Neuronal stem cell (in vitro differentiated cells): ENCODE data around the gene CRK.
"Not testable (repeated sequence)": the region's sequence is repeated elsewhere in the genome, so short reads cannot be mapped to it uniquely, and the experiment has no call there.

Experiments used
- DNase-seq: peaks from one replicate; pipeline ENCODE4 v3.0.0-alpha.2; 2013; ENCODE audit warnings: low spot score
- H2AFZ ChIP-seq: one replicate; pipeline ENCODE4 v1.6.1; 2013; ENCODE audit warnings: mild to moderate bottlenecking, low read length, inconsistent platforms
- H2AK5ac ChIP-seq: 2 replicates; pipeline ENCODE4 v1.6.1; 2013; ENCODE audit warnings: low read depth, mild to moderate bottlenecking, inconsistent platforms, low read length, moderate library complexity, mixed read lengths
- H2BK120ac ChIP-seq: 2 replicates; pipeline ENCODE4 v1.6.1; 2013; ENCODE audit warnings: low read depth, mild to moderate bottlenecking, inconsistent platforms, low read length, moderate library complexity, mixed read lengths
- H2BK12ac ChIP-seq: one replicate; pipeline ENCODE4 v1.6.1; 2013; ENCODE audit warnings: low read length, inconsistent platforms
- H2BK15ac ChIP-seq: 2 replicates; pipeline ENCODE4 v1.6.1; 2013; ENCODE audit warnings: mild to moderate bottlenecking, low read length, inconsistent platforms, mixed read lengths
- H2BK5ac ChIP-seq: one replicate; pipeline ENCODE4 v1.6.1; 2013; ENCODE audit warnings: inconsistent platforms, mild to moderate bottlenecking, low read length, moderate library complexity
- H3K14ac ChIP-seq: one replicate; pipeline ENCODE4 v1.6.1; 2013; ENCODE audit warnings: low read length, inconsistent platforms
- H3K18ac ChIP-seq: 2 replicates; pipeline ENCODE4 v1.6.1; 2013; ENCODE audit warnings: low read length, inconsistent platforms
- H3K23ac ChIP-seq: 2 replicates; pipeline ENCODE4 v1.6.1; 2013; ENCODE audit warnings: low read depth, mild to moderate bottlenecking, mixed read lengths, low read length, inconsistent platforms; ENCODE audit not compliant: poor library complexity
- H3K27ac ChIP-seq: replicated peaks from 3 replicates; pipeline ENCODE4 v1.5.1; 2013; ENCODE audit warnings: low read length, inconsistent platforms
- H3K27me3 ChIP-seq, 3 experiments: 2 replicates each; pipeline ENCODE4 v1.6.1; 2013; ENCODE audit warnings: low read length in 3 of 3, mild to moderate bottlenecking in 2 of 3, inconsistent platforms in 1 of 3, low read depth in 1 of 3, mixed read lengths in 1 of 3, moderate library complexity in 1 of 3; ENCODE audit not compliant: control insufficient read depth in 3 of 3, insufficient read depth in 3 of 3
- H3K36me3 ChIP-seq, 2 donors: replicated peaks in 1 of 2; 2 replicates each; pipeline ENCODE4 v1.6.1; 2013; ENCODE audit warnings: low read length in 2 of 2; ENCODE audit not compliant: control insufficient read depth in 2 of 2, insufficient read depth in 2 of 2
- H3K4ac ChIP-seq: 2 replicates; pipeline ENCODE4 v1.6.1; 2013; ENCODE audit warnings: inconsistent platforms, mild to moderate bottlenecking, low read length, moderate library complexity
- H3K4me1 ChIP-seq, 2 donors: 1 replicate in 1 of 2; 2 replicates in 1 of 2; pipeline ENCODE4 v1.6.1; 2013; ENCODE audit warnings: low read length in 2 of 2, low read depth in 1 of 2; ENCODE audit not compliant: control insufficient read depth in 2 of 2, insufficient read depth in 1 of 2
- H3K4me2 ChIP-seq: one replicate; pipeline ENCODE4 v1.6.1; 2013; ENCODE audit warnings: mild to moderate bottlenecking, low read length, inconsistent platforms; ENCODE audit not compliant: insufficient read depth, poor library complexity, severe bottlenecking
- H3K4me3 ChIP-seq, 2 donors: 2 replicates each; pipeline ENCODE4 v1.5.1; 2013; ENCODE audit warnings: low read length in 2 of 2, mild to moderate bottlenecking in 2 of 2, inconsistent platforms in 1 of 2, moderate library complexity in 1 of 2
- H3K79me1 ChIP-seq: one replicate; pipeline ENCODE4 v1.6.1; 2013; ENCODE audit warnings: low read depth, mild to moderate bottlenecking, inconsistent platforms, low read length, moderate library complexity
- H3K9ac ChIP-seq: one replicate; pipeline ENCODE4 v1.6.1; 2013; ENCODE audit warnings: mild to moderate bottlenecking, low read depth, low read length, inconsistent platforms; ENCODE audit not compliant: poor library complexity
- H3K9me3 ChIP-seq, 2 donors: replicated peaks in 1 of 2; 2 replicates each; pipeline versions ENCODE3 to v1.6.1; 2013; ENCODE audit warnings: low read length in 2 of 2, mild to moderate bottlenecking in 2 of 2, inconsistent platforms in 1 of 2, low read depth in 1 of 2, mixed read lengths in 1 of 2, moderate library complexity in 1 of 2; ENCODE audit not compliant: control insufficient read depth in 2 of 2, insufficient read depth in 1 of 2
- H4K8ac ChIP-seq: one replicate; pipeline ENCODE4 v1.6.1; 2013; ENCODE audit warnings: low read depth, mild to moderate bottlenecking, inconsistent platforms, low read length, moderate library complexity
- H4K91ac ChIP-seq: one replicate; pipeline ENCODE4 v1.6.1; 2013; ENCODE audit warnings: low read length, low read depth, mild to moderate bottlenecking, inconsistent platforms; ENCODE audit not compliant: poor library complexity
- WGBS, 2 donors: extraction: QIAGEN DNeasy Blood & Tissue Kit; methylation state at CpG; one replicate each; pipeline ENCODE4 v1.1.7; 2013; ENCODE audit warnings: missing lambda C conversion rate in 2 of 2, mixed read lengths in 1 of 2; ENCODE audit not compliant: insufficient read length in 2 of 2, insufficient replicate concordance in 1 of 2; ENCODE audit errors: extremely low coverage in 2 of 2; 5-methylcytosine and 5-hydroxymethylcytosine counted together

CRK gene

GRCh38 chr17:1445695-1446094, 10.3 kb downstream of the CRK start:
- not testable (repeated sequence) for H3K9ac ChIP-seq, H2AFZ ChIP-seq, H3K4ac ChIP-seq, H3K18ac ChIP-seq, DNase-seq, H3K4me1 ChIP-seq, H3K23ac ChIP-seq, H3K9me3 ChIP-seq, H2BK5ac ChIP-seq, H3K14ac ChIP-seq, H3K4me3 ChIP-seq, H3K27ac ChIP-seq, H2BK12ac ChIP-seq, H2BK120ac ChIP-seq, H2AK5ac ChIP-seq, H4K91ac ChIP-seq, H3K4me2 ChIP-seq, H4K8ac ChIP-seq, H3K27me3 ChIP-seq, H2BK15ac ChIP-seq
- no CpG with 5 or more reads among the region's 4 CpGs for WGBS, 2 donors
- Histone ChIP-seq H3K36me3 (peaks cover 4 to 48% of the 10 kb centered on the region in 2 donors), H3K79me1 (peaks cover 20% of the 10 kb centered on the region)

- not testable (repeated sequence) for H3K4me3 ChIP-seq, H3K23ac ChIP-seq, H3K4me1 ChIP-seq, H3K14ac ChIP-seq, H2BK15ac ChIP-seq, H2AFZ ChIP-seq, H3K27ac ChIP-seq, H2BK12ac ChIP-seq, H3K27me3 ChIP-seq, H2AK5ac ChIP-seq, H3K4ac ChIP-seq, DNase-seq, H2BK5ac ChIP-seq, H3K4me2 ChIP-seq, H4K91ac ChIP-seq, H3K18ac ChIP-seq, H3K9me3 ChIP-seq, H2BK120ac ChIP-seq, H3K9ac ChIP-seq
- no CpG with 5 or more reads among the region's 6 CpGs for WGBS, 2 donors
- Histone ChIP-seq H3K36me3 (peaks cover 2 to 49% of the 10 kb centered on the region in 2 donors), H3K79me1 (peaks cover 17% of the 10 kb centered on the region), H4K8ac (peak overlapping the region; percentile 43)
These were observed 13.3 kb downstream of the CRK start for GRCh38 chr17:1442721-1443120.

- DNase-seq, result no peak
- no peak overlapping the region for H3K23ac ChIP-seq
- peaks cover 17% of the 10 kb centered on the region for H3K79me1 ChIP-seq
- no peak overlapping the region for H3K27ac ChIP-seq
- H4K91ac ChIP-seq, result no peak overlapping the region
- H3K9me3 ChIP-seq, result peaks cover 0 to 2% of the 10 kb centered on the region in 2 donors
- H2BK5ac ChIP-seq, result no peak overlapping the region
- H3K27me3 ChIP-seq, result no peaks in the 10 kb centered on the region
- H3K4me2 ChIP-seq, result no peak overlapping the region
- H2BK15ac ChIP-seq, result no peak overlapping the region
- no peak overlapping the region for H3K14ac ChIP-seq
- H3K4ac ChIP-seq, result no peak overlapping the region
- H3K18ac ChIP-seq, result no peak overlapping the region
- H2BK120ac ChIP-seq, result no peak overlapping the region
- no peaks in the 10 kb centered on the region for H3K4me1 ChIP-seq
- no peak overlapping the region for H2AK5ac ChIP-seq
- WGBS, 2 donors, result no CpG with 5 or more reads among the region's 4 CpGs
- no peak overlapping the region for H3K9ac ChIP-seq
- no peak overlapping the region for H4K8ac ChIP-seq
- no peak overlapping the region for H3K4me3 ChIP-seq
- peaks cover 2 to 52% of the 10 kb centered on the region in 2 donors for H3K36me3 ChIP-seq
- H2AFZ ChIP-seq, result no peak overlapping the region
- no peak overlapping the region for H2BK12ac ChIP-seq
These were observed 13.8 kb downstream of the CRK start for GRCh38 chr17:1442187-1442586.

- Histone ChIP-seq H4K91ac (no peak overlapping the region), H2BK12ac (no peak overlapping the region), H3K4me2 (no peak overlapping the region), H2BK120ac (no peak overlapping the region), H3K4me3 (no peak overlapping the region), H2AK5ac (no peak overlapping the region), H2AFZ (no peak overlapping the region), H3K23ac (no peak overlapping the region), H3K36me3 (peaks cover 7 to 55% of the 10 kb centered on the region in 2 donors), H4K8ac (no peak overlapping the region), H3K27me3 (no peaks in the 10 kb centered on the region), H3K9ac (no peak overlapping the region), H3K4me1 (no peaks in the 10 kb centered on the region), H3K18ac (no peak overlapping the region), H2BK5ac (no peak overlapping the region), H3K79me1 (peaks cover 18% of the 10 kb centered on the region), H2BK15ac (no peak overlapping the region), H3K9me3 (no peaks in the 10 kb centered on the region), H3K14ac (no peak overlapping the region), H3K4ac (no peak overlapping the region), H3K27ac (no peak overlapping the region)
- no peak for DNase-seq
- no CpG with 5 or more reads among the region's 8 CpGs for WGBS, 2 donors
These were observed 15.1 kb downstream of the CRK start for GRCh38 chr17:1440921-1441320.
